ENCODE data around the gene KCNMB2.

KCNMB2 gene

GRCh38 chr3:178707311-178708031 lies 171.2 kb downstream of the KCNMB2 start:
- no peak for TF ChIP-seq CTCF (IDR thresholded peaks at IDR 0.05)

GRCh38 chr3:178709051-178709450 lies 172.8 kb downstream of the KCNMB2 start:
- TF ChIP-seq CTCF (IDR thresholded peaks at IDR 0.05): no peak

- TF ChIP-seq CTCF (IDR thresholded peaks at IDR 0.05): no peak
These were observed 175.5 kb downstream of the KCNMB2 start for GRCh38 chr3:178711753-178712152.

GRCh38 chr3:178712247-178712646 lies 176.0 kb downstream of the KCNMB2 start:
- no peak for TF ChIP-seq CTCF (IDR thresholded peaks at IDR 0.05)

GRCh38 chr3:178714925-178715832 lies 178.9 kb downstream of the KCNMB2 start:
- TF ChIP-seq CTCF (IDR thresholded peaks at IDR 0.05): no peak

GRCh38 chr3:178718995-178719635 lies 182.9 kb downstream of the KCNMB2 start:
- TF ChIP-seq CTCF (IDR thresholded peaks at IDR 0.05): no peak

- no peak for TF ChIP-seq CTCF (IDR thresholded peaks at IDR 0.05)
These were observed 196.6 kb downstream of the KCNMB2 start for GRCh38 chr3:178732824-178733223.
